Activated naive CD4-positive, alpha-beta T cell treated with anti-CD3 and anti-CD28 coated beads, Interleukin-2, amount 10 ng/mL, durations not matched to agents 7 days and 5 days (primary cell): ENCODE results near the gene B3GALT6.

Experiments used
- CTCF ChIA-PET: fragments of 350-600 bp; sonication (Branson Sonifier 250); formaldehyde crosslinking; loops from one replicate; lab custom pipeline; 2021; ENCODE audit warnings: antibody characterized with exemption; lab: Charles Lee
- DNase-seq: peaks from one replicate; pipeline ENCODE4 v3.0.0-alpha.2; 2020
- H3K27ac Mint-ChIP-seq: one replicate; pipeline ENCODE4 v1.8.0; 2021; ENCODE audit warnings: mild to moderate bottlenecking, moderate library complexity, mixed read lengths
- H3K27me3 Mint-ChIP-seq: one replicate; pipeline ENCODE4 v1.8.0; 2021; ENCODE audit warnings: mild to moderate bottlenecking, mixed read lengths
- H3K36me3 Mint-ChIP-seq: one replicate; pipeline ENCODE4 v1.8.0; 2021; ENCODE audit warnings: mixed read lengths
- H3K4me1 Mint-ChIP-seq: one replicate; pipeline ENCODE4 v1.8.0; 2021; ENCODE audit warnings: mixed read lengths
- H3K4me3 Mint-ChIP-seq: one replicate; pipeline ENCODE4 v1.8.0; 2021; ENCODE audit warnings: mild to moderate bottlenecking, moderate library complexity, mixed read lengths
- H3K9me3 Mint-ChIP-seq: one replicate; pipeline ENCODE4 v1.8.0; 2021; ENCODE audit warnings: mixed read lengths

Gene B3GALT6

GRCh38 chr1:1197551-1198422 lies 34.2 kb upstream of the B3GALT6 start:
- H3K36me3 Mint-ChIP-seq, result no peaks in the 10 kb centered on the region
- H3K27me3 Mint-ChIP-seq, result peaks cover 36% of the 10 kb centered on the region
- peak; percentile 20 for DNase-seq
- H3K9me3 Mint-ChIP-seq, result peaks cover 12% of the 10 kb centered on the region
- no peak overlapping the region for H3K4me3 Mint-ChIP-seq
- CTCF ChIA-PET, result no interaction called here
- H3K4me1 Mint-ChIP-seq, result peaks cover 11% of the 10 kb centered on the region
- H3K27ac Mint-ChIP-seq, result no peak overlapping the region

DNA sequence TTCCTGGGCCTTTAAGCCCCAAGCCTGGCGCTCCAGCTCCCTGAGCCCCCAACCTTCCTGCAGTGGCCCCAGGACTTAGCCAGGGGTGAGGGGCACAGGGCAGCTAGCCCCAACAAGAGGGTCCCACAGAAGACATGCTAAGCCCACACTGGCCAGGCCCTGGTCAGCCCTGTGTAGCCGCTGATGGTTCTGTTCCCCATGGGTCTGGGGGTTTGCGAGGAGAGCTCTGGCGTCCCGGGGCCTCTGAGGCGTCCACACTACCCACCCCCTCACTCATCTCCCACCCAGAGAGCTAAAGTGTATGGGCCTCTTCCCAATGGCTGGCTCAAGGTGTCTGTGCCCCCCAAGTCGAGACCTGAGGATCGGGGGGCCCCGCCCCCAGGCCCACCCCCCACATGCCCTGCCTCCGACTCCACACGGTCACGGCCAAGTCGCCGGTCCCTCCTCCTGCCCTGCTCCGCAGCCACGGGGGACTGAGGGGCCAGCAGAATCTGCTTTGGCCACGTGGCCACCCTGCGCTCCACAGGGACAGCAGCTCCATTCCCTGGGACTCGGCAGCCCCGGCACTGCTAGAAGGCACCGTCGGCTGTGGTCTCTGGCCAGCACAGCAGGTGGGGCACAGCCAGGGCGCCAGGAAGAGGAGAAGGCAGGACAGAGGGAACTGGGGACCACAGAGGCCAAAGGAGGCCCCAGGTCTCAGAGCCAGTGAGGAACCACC lies 33.5 kb upstream of the B3GALT6 start:
- Mint-ChIP-seq H3K4me3 (no peak overlapping the region), H3K9me3 (peaks cover 12% of the 10 kb centered on the region), H3K27me3 (peaks cover 39% of the 10 kb centered on the region), H3K36me3 (no peaks in the 10 kb centered on the region), H3K27ac (no peak overlapping the region), H3K4me1 (peaks cover 11% of the 10 kb centered on the region)
- CTCF ChIA-PET, result no interaction called here
- DNase-seq, result peak; percentile 19

DNA sequence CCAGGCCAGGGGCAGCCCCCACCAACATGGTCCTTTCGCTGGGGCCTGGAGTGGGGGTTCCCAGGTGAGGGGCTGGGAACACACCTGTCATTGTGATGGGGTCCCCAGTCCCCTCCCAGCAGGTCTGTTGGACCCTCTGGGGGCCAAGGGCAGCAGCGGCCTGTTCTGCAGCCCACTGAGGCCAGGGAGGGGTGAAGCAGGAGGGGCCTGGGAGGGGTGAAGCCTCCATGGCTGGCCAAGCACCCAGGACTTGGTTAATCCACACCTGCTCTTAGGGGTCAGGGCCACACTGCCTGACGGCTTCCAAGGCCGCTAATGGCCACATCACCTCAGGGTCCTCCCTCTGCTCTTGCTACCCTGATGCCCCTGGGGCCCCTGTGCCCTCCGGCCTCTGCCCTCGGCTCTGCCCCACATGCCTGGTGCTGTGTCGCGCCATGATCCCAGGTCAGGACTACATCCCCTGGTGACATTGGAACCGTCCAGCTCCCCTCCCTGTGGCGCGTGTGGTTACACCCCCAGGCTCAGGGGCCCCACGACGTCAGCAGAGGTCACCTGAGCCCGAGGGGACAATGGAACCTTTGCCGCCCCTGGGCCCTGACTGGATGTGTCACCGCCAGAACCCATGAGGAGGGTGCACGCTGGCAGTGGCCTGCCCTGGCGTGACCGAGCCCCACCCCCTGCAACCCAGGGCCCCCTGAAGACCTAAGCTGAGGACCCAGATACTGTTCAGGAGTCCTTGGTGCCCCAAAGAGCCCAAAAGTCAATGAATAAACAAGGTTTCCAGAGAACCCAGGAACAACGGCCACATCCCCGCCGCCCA lies 32.7 kb upstream of the B3GALT6 start:
- Mint-ChIP-seq H3K36me3 (no peaks in the 10 kb centered on the region), H3K27ac (peak overlapping the region; percentile 28), H3K4me3 (peak overlapping the region; percentile 23), H3K4me1 (peaks cover 11% of the 10 kb centered on the region), H3K27me3 (peaks cover 47% of the 10 kb centered on the region), H3K9me3 (peaks cover 9% of the 10 kb centered on the region)
- peak; percentile 20 for DNase-seq
- CTCF ChIA-PET, result no interaction called here

DNA sequence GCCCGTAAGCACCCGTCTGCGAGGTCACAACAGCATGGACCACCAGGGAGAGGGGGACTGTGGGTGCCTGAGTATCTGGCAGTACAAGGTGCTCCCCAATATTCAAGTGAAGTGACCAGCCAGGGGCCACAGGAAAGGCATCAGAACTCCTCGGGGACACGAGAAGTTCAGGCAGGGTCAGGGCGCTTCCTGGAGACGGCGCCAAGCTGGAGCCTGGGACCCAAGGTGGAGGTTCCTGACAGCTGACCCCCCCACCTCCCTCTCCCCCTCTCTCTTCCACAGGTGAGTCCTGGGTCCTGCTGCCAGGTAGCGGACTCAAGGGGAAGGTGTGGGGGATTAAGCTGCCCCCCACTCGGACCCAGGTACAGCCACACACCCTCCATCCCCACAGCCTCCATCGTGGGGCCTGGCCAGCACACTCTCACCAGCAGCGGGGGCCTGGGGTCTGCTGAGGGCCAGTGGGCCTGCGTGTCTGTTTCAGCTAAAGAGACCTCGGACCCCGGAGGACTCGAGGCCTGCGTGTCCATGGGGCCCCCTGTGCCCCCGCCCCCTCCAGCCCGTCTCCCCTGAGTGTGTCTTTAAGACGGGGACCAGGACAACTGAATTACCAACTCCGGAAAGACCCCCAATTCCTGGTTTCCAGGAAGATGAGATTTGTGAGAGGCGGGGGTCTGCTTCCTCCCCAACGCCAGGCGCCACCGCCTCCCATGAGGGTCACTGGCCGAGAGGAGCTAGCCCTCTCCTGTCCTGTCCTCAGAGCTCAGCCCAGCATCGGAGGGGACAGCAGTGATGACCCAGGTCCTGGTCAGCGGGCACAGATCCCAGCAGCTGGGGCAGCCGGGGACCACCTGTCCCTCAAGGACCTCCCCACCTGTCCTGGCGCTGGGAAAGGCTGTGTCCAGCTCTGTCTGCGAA lies 31.8 kb upstream of the B3GALT6 start:
- no peaks in the 10 kb centered on the region for H3K36me3 Mint-ChIP-seq
- peak; percentile 19 for DNase-seq
- CTCF ChIA-PET, result no interaction called here
- peaks cover 48% of the 10 kb centered on the region for H3K27me3 Mint-ChIP-seq
- H3K9me3 Mint-ChIP-seq, result peaks cover under 1% of the 10 kb centered on the region
- H3K4me1 Mint-ChIP-seq, result peaks cover 11% of the 10 kb centered on the region
- peak overlapping the region; percentile 40 for H3K4me3 Mint-ChIP-seq
- H3K27ac Mint-ChIP-seq, result peak overlapping the region; percentile 28

DNA sequence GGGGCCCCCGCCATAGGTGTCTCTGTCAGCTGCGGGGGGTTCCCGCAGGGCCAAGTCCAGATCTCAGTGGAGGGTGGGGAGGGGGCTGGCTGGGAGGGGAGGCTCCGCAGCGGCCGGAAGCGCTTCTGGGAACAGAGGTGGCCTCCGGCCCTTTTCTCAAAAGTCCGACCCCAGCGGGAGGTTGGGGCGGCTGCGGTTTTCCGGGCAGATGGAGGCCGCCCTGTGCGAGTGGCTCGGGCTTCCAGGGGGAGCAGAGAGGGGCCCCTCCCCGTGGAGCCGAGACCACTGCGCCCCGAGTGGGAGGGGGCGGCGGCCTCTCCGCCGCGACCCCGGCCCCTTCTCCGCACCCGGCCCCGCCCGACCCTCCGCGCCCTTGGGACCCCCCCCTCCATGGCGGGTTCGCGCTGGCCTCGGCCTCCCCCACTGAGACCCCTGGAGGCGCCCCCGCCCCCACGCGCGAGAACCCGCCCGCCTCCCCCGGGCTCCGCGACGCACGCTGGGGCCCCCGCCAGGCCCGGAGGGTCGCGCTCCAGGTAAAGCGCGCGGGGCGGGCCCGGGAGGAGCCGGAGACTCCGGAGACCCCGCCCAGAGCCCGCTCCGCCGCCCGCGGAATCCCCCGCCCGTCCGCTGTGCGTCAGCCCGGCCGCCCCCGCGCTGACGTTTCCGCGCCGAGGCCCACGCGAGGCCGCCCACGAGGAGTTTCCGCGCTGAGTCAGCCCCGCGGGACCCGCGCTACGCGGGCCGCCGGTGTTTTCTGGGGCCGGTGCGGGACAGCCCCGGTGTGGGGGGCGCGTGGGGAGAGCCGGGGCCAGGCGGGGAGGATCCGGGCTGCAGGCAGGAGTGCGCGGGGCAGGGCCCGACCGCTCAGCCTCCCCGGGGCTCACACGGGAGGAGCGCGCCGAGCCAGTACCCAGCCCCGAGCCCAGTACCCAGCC lies 30.9 kb upstream of the B3GALT6 start:
- Mint-ChIP-seq H3K9me3 (no peaks in the 10 kb centered on the region), H3K36me3 (no peaks in the 10 kb centered on the region), H3K4me3 (peak overlapping the region; percentile 40), H3K4me1 (peaks cover 11% of the 10 kb centered on the region), H3K27me3 (peaks cover 50% of the 10 kb centered on the region), H3K27ac (no peak overlapping the region)
- peak; percentile 83 for DNase-seq
- CTCF ChIA-PET, result no interaction called here

DNA sequence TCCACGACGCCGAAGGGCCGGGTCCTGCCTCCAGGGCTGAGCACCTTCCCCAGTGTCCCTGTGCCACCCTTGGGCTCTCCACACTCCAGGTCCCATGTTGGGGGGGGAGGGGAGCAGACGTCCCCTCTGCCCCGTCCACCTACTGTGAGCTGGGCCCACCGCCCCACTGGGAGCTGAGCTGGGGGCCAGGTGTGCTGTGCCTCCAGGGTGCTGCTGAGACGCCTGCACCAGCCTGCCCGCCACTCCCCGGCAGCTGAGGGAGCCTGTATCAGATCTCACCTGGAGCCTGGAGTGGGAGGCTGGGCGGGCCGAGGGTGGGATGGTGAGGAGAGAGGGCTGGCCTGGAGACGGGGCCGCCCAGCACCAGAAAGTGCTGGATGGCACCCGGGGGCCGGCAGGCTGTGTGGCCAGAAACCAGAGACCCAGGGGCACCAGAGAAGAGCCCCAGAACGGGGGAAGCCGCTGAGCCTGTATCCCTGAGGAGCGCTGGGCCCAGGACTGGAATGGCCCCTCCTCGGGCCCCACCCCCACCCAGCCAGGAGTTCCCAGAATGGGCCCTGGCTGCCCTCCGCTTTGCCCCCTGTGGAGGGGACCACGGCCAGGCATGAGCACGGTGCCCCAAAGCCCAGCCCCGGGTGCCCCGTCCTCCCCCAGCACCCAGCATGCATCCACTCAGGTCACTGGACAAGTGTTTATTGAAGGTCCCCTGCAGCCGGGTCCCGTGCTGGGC lies 29.0 kb upstream of the B3GALT6 start:
- Mint-ChIP-seq H3K9me3 (no peaks in the 10 kb centered on the region), H3K27me3 (peaks cover 62% of the 10 kb centered on the region), H3K36me3 (no peaks in the 10 kb centered on the region), H3K4me3 (no peak overlapping the region), H3K4me1 (peaks cover 17% of the 10 kb centered on the region), H3K27ac (no peak overlapping the region)
- DNase-seq, result peak; percentile 21
- CTCF ChIA-PET, result no interaction called here

DNA sequence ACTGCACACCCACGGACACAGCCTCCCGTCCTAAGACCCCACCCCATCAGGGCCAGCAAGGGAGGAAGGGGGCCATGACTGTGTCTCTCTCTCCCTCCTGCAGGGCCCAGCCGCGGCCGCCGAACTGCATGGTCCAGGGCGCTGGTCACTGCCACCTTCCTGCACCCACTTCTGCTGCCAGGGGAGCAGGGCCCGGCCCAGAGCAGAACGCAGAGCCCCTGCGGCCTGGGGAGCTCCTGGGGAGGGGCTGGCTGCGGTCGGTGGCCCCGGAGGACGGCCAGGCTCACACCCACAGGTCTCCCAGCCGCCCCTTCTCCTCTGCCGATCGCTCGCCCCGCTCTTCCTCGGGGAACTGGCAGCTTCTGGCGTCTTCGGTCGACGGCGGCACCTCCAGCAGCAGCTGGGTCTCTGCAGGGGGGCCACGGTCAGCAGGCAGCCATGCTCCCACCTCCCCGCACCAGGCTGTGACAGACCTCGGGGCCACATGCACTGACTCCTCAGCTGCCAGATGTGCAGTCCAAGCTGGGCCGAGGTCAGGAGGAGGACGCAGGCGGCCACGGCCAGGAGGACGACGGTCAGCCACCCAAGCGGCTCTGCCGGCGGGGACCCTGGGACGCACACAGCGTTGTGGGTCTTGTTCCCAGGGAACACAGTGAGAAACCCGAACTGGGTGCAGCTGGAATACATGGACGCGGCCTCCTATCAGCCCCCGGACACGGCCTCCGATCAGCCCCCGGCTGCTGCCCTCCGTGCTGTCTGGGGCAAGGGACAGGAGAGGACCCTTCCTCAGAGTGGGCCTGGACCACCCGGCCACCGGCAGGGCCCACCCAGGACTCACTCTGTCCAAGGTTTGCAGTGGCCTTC lies 28.2 kb upstream of the B3GALT6 start:
- no peaks in the 10 kb centered on the region for H3K36me3 Mint-ChIP-seq
- CTCF ChIA-PET, result no interaction called here
- H3K27ac Mint-ChIP-seq, result no peak overlapping the region
- peaks cover 23% of the 10 kb centered on the region for H3K4me1 Mint-ChIP-seq
- DNase-seq, result peak; percentile 21
- H3K27me3 Mint-ChIP-seq, result peaks cover 70% of the 10 kb centered on the region
- no peaks in the 10 kb centered on the region for H3K9me3 Mint-ChIP-seq
- H3K4me3 Mint-ChIP-seq, result no peak overlapping the region

- H3K9me3 Mint-ChIP-seq, result no peaks in the 10 kb centered on the region
- H3K27me3 Mint-ChIP-seq, result peaks cover 76% of the 10 kb centered on the region
- DNase-seq, result no peak
- H3K36me3 Mint-ChIP-seq, result no peaks in the 10 kb centered on the region
- peaks cover 27% of the 10 kb centered on the region for H3K4me1 Mint-ChIP-seq
- no peak overlapping the region for H3K27ac Mint-ChIP-seq
- CTCF ChIA-PET, result no interaction called here
- no peak overlapping the region for H3K4me3 Mint-ChIP-seq
Measured at GRCh38 chr1:1204425-1204920, 27.6 kb upstream of the B3GALT6 start.

DNA sequence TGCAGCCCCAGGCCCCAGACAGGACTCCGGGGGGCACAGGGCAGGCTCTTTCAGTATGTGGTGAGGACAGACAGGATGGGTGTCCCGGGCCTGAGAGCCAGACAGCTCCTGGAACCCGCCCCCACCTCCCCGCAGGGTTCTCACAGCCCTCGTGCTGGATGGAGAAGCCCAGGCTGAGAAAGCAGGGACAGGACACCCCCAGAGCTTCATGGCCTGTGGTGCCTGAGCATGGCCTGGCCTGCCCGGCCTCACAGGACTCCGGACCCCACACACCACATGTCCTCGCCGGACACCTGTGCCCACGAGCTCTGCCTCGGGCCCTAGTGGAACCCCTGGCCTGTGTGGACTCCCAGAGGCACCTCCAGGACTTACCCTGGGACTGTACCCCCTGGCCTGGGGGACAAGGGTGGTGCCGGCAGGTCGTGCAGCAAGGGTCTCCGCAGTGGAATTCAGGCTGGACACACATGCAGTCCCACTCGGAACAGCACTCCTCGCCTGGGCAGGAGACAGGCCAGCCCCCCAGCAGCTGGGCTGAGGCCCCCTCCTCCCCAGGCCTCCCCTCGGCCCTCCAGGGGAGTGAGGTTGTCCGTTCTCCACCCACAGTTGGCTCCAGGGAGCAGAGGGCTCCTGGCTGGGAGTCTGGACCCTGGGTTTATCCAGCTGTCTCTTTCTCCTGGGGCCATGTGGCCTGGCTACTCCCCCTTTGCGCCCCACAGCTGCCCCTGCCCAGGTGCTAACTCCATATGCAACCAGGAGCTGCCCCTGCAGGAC lies 26.9 kb upstream of the B3GALT6 start:
- CTCF ChIA-PET, result interaction anchor here (0.9 kb wide), 1 partner anchor 82 kb away, joined by 3 read pairs; no protein-coding TSS in a partner anchor

DNA sequence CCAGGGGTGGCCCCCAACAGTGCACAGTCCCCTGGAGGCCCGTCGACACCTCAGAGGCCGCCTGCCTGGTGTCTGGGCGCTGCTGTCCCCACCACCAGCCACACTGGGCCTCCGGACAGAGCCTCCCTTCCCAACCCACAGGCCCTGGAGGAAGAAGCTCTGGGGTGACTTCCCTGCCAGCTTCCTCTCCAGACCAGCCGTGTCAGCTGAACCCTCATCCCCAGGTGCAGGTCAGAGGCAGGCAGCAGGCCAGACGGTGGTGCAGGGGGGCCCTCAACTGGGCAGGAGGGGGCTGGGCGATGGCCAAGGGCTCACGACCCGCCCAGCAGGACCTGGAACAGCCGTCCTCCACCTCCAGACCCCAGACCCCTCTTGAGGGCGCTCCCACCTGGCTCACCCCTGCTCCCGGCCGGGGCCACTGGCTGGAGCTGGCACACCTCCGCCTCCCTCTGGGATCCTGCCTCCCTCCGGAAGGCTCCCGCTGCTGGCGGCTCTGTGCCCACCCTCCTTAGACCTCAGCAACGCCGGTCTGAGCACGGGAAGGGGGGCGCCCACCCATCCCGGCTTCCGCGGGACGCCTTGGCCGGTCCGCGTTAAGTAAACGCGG lies 26.2 kb upstream of the B3GALT6 start:
- H3K27me3 Mint-ChIP-seq, result peaks cover 75% of the 10 kb centered on the region
- H3K4me1 Mint-ChIP-seq, result peaks cover 19% of the 10 kb centered on the region
- no peak overlapping the region for H3K4me3 Mint-ChIP-seq
- no peak overlapping the region for H3K27ac Mint-ChIP-seq
- CTCF ChIA-PET, result interaction anchor here (0.9 kb wide), 1 partner anchor 83 kb away, joined by 3 read pairs; no protein-coding TSS in a partner anchor
- H3K9me3 Mint-ChIP-seq, result no peaks in the 10 kb centered on the region
- no peaks in the 10 kb centered on the region for H3K36me3 Mint-ChIP-seq
- no peak for DNase-seq

More for the DNA sequence above, 26.9 kb upstream of the B3GALT6 start:
- Mint-ChIP-seq H3K27ac (no peak overlapping the region), H3K36me3 (no peaks in the 10 kb centered on the region), H3K4me3 (no peak overlapping the region), H3K27me3 (peaks cover 76% of the 10 kb centered on the region), H3K4me1 (peaks cover 24% of the 10 kb centered on the region), H3K9me3 (no peaks in the 10 kb centered on the region)
- peak; percentile 21 for DNase-seq
